OCI-LY7 (cell line): ENCODE measurements around the gene DENND4A.

Source experiments
- CTCF ChIP-seq: fragments of 200-600 bp; sonication (generic); conservative IDR thresholded peaks from 2 replicates; pipeline ENCODE4 v1.5.1; 2014; ENCODE audit warnings: mild to moderate bottlenecking, antibody characterized with exemption, low read length, moderate library complexity, mixed read lengths
- EZH2phosphoT487 ChIP-seq: fragments of 200-600 bp; sonication (generic); IDR thresholded peaks from 2 replicates; pipeline ENCODE4 v1.6.1; 2018; ENCODE audit warnings: low read depth, borderline replicate concordance, mild to moderate bottlenecking, mixed run types, antibody characterized with exemption, low read length, moderate library complexity, mixed read lengths

DNA sequence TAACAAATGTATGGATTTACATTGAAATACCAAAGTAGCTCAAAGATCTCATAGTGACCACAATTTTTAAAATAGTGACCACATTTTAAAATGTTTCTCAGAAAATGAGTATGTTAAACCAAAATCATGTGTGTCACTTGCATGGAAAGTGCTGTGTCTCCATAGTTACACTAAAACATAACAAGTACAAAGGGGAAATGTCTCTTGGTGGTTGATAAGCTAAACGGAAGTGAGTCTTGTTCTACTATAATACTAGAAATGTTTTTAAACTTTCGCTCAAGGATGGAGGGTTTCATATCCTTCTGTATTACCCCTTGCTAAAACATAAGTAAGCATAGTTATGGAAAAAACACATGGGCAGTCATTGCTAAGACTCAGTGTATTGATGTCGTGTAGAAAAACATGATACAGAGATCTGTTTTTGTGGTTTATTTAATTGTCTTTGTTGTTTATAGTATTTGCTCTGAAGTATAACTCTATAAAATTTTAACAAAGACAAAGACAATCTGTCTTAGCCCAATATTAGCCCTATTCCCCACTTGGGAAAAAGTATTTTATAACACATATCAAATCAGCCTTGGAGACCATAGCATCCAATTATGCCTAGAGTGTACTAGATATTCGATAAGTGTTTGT is 27.0 kb upstream of the DENND4A start:
- no peak for TF ChIP-seq CTCF
- no peak for TF ChIP-seq EZH2phosphoT487
